Embryonic facial prominence (tissue), 1 donor: ENCODE results near the gene FAM20B.
"Not testable (repeated sequence)": the region's sequence is repeated elsewhere in the genome, so short reads cannot be mapped to it uniquely, and the experiment has no call there.

ENCODE experiments used
- DNase-seq: peaks from one replicate; pipeline ENCODE4 v3.0.0-alpha.2; 2016; ENCODE audit errors: extremely low spot score

FAM20B gene

DNA sequence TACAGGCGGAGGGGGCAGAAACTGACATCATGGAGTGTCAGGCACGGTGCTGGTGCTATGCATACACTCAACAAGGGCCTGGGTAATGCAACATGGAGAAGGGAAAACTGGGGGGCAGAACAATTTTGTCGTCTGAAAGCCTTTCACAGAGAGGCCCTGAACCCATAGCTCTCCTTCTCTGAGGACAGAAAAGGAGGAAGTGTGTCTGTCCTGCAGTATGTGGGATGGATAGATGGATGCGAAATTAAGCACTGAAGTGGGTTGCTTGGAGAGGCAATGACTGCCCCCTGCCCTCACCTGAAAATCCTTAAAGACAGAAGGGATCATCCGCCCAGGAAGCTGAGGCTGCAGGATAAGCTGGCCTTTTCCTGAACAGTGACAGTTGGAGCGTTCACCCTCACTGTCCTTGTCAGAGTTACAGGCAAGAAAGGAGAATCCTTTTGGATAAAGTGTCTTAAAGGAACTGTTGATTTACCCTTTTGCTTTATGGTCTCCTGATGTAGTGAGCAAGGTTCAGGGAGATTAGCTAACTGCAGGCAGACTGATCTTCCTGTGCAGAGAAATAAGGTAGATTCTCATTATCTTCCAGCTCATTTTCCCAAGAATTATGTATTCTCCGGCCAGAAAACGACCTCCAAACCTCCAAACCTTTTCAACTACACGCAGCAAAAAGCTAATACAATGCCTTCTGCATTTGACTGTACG, 1.6 kb upstream of the FAM20B start:
- DNase-seq, result no peak

- DNase-seq, result no peak
Measured at GRCh38 chr1:179025975-179026812, 500 bp downstream of the FAM20B start.

GRCh38 chr1:179026813-179027669, 1.3 kb downstream of the FAM20B start:
- no peak for DNase-seq

DNA sequence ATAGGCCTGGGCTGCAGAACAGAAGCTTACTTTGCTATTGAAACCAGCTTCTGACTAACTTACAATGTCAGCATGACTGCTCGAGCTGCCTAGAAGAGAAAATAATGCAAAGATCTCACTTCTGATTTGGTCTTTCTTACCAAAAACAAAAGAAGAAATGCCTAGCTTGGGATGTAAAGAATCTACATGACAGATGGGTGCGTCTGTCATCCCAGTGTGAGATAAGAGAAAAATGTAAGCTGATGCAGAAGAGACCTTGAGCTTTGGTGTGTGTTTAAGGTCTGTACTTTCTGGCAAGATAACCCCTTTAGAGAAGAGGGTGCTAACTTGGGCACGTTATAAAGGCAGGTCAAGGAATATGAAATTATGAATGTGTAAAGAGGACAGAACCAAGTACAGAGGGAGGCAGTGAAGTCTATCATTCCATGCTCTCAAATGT, 3.6 kb downstream of the FAM20B start:
- no peak for DNase-seq

DNA sequence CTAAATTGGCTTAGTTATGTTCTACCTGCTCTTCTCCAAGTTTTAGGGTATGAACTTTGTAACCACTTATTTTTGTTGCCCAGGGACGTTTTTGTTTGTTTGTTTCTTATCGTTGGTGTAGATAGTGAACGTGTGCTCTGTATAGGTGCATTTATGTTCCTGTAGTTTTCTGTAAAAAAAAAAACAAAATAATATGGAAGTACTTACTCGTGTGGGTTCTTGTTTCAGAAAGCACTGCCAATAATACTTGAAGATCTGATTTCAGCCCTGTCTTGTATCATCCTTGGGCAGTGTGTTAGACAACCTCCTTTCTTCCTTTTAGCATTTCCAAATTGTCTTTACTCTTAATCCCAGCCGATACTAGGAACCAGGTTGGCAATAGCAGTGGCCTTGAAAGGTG, 4.4 kb downstream of the FAM20B start:
- DNase-seq, result no peak

DNA sequence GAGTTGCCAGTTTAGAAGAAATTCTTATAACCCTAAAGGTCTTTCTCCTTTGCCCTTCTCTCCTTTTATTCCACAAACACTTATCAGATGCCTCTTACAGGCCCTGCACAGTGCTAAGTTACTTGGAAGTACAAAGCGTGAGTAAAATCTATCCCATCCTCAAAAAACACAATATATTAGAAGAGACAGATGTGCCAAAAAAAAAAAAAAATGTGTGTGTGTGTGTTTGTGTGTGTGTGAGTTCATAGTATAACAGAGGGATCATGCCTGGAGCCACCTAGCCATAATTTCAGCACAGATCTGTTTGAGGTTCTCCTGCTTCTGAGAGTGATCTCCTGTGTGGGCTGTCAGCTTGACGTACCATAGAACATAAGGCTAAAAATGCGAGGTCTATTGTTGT, 5.0 kb downstream of the FAM20B start:
- no peak for DNase-seq

GRCh38 chr1:179031284-179031683, 5.6 kb downstream of the FAM20B start:
- no peak for DNase-seq

- DNase-seq, result no peak
Measured at GRCh38 chr1:179031855-179032513, 6.3 kb downstream of the FAM20B start.

- DNase-seq, result peak; percentile 48
Measured at GRCh38 chr1:179034720-179035119, 9.0 kb downstream of the FAM20B start.

DNA sequence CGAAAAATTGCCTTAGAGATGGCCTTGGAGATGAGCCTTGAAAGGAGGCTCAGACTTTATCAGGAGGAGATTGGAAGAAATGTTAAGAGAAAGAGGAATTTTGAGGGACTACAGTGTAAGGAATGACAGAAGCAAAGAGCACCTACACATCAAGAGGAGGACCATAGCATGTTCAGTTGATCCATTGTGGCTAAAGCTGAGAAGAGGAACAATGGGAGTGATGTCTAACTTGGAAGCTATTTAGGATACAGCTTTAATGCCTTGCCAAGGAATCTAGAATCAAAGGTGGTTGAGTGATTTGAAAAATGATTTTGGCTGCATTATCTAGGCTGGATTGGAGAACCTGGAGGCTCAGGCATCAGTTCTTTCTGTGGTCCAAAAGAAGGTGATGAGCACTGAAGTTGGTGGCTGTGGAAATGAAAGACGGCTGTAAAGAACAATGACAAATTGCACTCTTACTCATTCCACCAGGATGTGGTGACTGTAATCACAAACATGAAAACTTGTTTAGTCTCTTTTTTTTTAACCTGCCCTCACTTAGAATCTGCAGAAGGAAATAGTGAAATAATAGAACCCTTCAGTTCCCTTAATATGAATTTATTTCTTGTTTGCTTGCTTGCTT, 11.3 kb downstream of the FAM20B start:
- no peak for DNase-seq

- no peak for DNase-seq
Measured at GRCh38 chr1:179038528-179039281, 13.0 kb downstream of the FAM20B start.

DNA sequence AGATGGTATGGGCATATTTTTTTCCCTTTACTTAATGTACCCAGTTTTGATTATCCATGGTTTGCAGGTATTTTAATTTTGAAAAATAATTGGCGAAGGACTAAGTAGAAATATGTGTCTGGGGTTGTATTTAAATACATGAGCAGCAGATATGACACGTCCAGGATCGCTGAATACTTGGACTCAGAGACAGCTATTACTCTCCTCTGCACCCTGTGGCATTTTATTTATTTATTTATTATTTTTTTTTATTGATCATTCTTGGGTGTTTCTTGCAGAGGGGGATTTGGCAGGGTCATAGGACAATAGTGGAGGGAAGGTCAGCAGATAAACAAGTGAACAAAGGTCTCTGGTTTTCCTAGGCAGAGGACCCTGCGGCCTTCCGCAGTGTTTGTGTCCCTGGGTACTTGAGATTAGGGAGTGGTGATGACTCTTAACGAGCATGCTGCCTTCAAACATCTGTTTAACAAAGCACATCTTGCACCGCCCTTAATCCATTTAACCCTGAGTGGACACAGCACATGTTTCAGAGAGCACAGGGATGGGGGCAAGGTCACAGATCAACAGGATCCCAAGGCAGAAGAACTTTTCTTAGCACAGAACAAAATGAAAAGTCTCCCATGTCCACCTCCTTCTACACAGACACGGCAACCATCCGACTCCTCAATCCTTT, 13.9 kb downstream of the FAM20B start:
- DNase-seq, result not testable (repeated sequence)

- DNase-seq, result not testable (repeated sequence)
Measured at GRCh38 chr1:179040175-179040551, 14.5 kb downstream of the FAM20B start.

DNA sequence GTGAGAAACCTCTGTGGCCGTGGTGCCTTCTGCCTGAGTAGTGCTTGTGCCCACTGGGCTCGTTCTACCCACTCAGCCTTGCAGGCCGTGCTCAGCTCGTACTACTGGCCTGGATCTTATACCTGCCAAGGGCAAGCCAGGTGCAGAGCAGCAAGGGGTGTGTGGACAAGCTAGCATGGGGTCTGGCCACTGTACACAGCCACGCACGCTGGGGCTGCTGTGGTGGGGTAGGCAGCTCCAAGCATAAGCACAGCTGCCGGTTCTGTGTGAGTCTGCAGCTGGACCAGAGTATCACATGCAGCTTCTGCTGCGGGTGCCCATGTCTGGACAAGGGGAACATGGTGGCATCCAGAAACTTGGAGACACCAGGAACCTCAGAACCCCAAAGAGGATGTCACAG, 16.4 kb downstream of the FAM20B start:
- no peak for DNase-seq

DNA sequence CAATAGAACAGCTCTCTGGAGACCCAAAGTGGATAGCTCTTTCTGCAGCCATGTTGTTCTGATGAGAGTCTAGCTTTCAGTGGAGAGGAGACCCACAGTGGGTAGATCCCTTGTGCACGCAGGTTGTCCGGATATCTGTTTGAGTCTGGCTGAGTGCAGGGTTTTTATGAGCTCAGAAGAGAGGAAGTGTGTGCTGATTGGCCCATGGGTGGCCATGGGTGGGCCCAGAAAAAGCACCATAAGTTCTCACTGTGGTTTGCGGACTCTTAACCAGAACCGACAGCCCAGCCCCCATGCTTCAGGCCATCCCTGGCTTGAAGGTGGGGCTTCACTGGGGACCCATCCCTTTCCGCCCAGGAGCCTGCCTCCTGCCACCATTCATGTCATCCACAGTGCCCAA, 17.0 kb downstream of the FAM20B start:
- no peak for DNase-seq

DNA sequence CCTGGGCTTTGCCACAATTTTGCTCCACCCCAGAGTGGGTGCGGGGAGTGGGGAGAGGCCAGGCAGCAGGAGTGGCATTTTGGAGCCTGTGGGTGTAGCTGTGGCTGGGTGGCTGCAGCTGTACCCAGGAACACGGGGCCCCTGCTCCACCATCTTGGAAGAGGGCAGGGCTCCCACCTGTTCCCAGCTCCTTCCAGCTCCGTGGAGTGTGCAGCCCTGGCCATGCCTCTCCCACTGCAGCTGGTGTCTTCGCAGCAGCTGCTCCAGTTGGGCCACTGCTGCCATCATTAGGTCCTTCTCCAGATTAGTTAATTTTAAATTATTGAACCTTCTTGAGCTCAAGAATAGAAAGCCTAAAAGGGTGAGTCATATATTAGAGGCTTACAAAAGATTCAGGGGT, 17.6 kb downstream of the FAM20B start:
- DNase-seq, result no peak

DNA sequence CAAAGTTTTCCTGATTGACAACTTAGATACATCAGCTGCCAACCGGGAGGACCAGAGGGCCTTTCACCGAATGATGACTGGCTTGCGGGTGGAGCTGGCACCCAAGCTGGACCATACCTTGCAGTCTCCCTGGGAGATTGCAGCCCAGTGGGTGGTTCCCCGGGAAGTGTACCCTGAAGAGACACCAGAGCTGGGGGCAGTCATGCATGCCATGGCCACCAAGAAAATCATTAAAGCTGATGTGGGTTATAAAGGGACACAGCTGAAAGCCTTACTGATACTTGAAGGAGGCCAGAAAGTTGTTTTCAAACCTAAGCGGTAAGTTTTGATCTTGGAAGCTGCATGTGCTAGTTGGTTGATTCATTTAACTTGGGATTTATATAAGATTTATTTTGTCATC, 18.2 kb downstream of the FAM20B start:
- DNase-seq, result no peak

DNA sequence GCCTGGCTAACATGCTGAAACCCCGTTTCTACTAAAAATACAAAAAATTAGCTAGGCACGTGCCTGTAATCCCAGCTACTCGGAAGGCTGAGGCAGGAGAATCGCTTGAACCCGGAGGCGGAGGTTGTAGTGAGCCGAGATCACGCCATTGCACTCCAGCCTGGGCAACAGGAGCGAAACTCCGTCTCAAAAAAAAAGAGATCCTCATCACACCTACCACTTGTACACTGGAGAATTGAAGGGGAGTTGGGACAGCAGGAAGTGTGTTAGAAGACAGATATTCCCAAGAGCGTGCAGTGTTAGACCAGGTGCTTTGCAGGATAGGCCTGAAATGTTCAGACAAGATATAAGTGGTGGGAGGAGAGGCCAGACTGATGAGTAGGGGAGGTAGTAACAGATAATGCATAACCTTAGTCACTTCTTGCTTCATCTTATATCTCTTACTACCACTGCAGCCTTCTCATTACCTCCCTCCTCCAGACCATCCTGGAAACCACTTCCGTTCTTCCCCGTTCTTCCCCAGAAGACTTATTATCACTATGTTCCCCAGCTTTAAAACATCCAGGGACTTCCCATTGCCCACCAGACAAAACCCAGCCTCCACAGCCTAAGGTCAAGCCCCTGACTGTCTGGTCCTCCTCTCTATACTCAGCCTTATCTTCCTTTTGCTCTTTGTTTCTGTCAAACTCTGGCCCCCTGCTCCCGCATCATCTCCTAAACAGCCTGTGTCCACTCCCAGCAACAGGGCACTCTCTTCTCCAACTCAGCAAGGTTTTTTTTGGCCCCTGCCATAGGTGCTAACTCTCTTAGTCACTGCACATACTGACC, 21.3 kb downstream of the FAM20B start:
- DNase-seq, result no peak

GRCh38 chr1:179047636-179047997, 21.9 kb downstream of the FAM20B start:
- DNase-seq, result no peak
